Measurements from ENCODE around the gene FAM107B. TPM values are rescaled to one million over a fixed set of nuclear protein-coding genes. Genes with fewer than 3 reads are reported as not detected.

Gene FAM107B
- total RNA-seq, 1 donor: 30.0 TPM

DNA sequence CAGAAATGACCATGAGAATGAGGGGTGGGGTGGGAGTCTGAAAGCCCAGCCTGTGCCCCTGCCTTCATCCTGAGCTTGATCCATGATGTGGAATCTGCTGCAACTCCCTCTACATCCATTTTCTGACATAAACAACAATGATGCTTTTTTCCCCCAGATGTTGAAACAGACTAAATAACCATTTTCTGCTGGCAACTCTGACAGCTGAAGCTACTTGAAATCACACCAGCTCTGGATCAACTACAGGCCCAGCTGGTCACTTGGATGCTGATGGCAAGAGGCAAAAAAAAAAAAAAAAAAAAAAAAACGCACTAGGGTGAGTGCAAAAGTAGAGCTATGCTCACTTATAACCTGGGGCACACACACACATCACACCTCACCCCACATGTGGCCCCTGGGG, 74.2 kb downstream of the FAM107B start:
- H3K9me3 ChIP-seq (ENCODE audit: low read depth, low read length): no peaks in the 10 kb centered on the region
- H3K4me3 ChIP-seq (ENCODE audit: insufficient read depth, low read length): no peak overlapping the region
- no peak overlapping the region for H3K27ac ChIP-seq (ENCODE audit: low read depth, low read length)
- H3K79me2 ChIP-seq (ENCODE audit: insufficient read depth, low read length): no peaks in the 10 kb centered on the region
- DNase-seq (ENCODE audit: insufficient read length, low spot score, missing footprints): peak; percentile 6
- no peak overlapping the region for H3K4me2 ChIP-seq (ENCODE audit: insufficient read depth, low read length)
- H4K20me1 ChIP-seq (ENCODE audit: insufficient read depth, low read length): no peaks in the 10 kb centered on the region
- peaks cover 3% of the 10 kb centered on the region for H3K4me1 ChIP-seq (ENCODE audit: insufficient read depth, low read length)
- no peaks in the 10 kb centered on the region for H3K27me3 ChIP-seq (ENCODE audit: insufficient read depth, low read length)
- TF ChIP-seq, protein P1, sequence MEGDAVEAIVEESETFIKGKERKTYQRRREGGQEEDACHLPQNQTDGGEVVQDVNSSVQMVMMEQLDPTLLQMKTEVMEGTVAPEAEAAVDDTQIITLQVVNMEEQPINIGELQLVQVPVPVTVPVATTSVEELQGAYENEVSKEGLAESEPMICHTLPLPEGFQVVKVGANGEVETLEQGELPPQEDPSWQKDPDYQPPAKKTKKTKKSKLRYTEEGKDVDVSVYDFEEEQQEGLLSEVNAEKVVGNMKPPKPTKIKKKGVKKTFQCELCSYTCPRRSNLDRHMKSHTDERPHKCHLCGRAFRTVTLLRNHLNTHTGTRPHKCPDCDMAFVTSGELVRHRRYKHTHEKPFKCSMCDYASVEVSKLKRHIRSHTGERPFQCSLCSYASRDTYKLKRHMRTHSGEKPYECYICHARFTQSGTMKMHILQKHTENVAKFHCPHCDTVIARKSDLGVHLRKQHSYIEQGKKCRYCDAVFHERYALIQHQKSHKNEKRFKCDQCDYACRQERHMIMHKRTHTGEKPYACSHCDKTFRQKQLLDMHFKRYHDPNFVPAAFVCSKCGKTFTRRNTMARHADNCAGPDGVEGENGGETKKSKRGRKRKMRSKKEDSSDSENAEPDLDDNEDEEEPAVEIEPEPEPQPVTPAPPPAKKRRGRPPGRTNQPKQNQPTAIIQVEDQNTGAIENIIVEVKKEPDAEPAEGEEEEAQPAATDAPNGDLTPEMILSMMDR (IDR thresholded peaks at IDR 0.05; ENCODE audit: extremely low read depth, low read depth, low read length): no peak
- no peaks in the 10 kb centered on the region for H3K36me3 ChIP-seq (ENCODE audit: insufficient read depth, low read length)
- H2AFZ ChIP-seq (ENCODE audit: low read length): no peak overlapping the region

DNA sequence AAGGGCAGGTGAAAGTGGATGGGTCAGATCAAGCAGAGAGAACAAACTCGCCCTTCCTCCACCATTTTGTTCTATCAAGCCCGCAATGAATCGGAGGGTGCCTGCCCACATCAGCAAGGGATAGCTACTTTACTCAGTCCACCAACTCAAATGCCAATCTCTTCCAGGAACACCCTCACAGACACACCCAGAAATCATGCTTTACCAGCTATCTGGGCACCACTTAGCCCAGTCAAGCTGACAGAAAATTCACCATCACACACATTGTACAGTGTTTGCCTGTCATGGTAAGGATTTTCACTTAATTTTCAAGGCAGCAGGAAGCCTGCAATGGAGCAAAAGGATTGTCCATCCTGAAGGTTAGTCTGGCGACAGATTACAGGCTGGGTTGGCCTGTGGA, 75.2 kb downstream of the FAM107B start:
- no peaks in the 10 kb centered on the region for H3K79me2 ChIP-seq (ENCODE audit: insufficient read depth, low read length)
- H3K27me3 ChIP-seq (ENCODE audit: insufficient read depth, low read length): no peaks in the 10 kb centered on the region
- no peak overlapping the region for H2AFZ ChIP-seq (ENCODE audit: low read length)
- peaks cover 3% of the 10 kb centered on the region for H3K4me1 ChIP-seq (ENCODE audit: insufficient read depth, low read length)
- no peaks in the 10 kb centered on the region for H3K9me3 ChIP-seq (ENCODE audit: low read depth, low read length)
- H3K36me3 ChIP-seq (ENCODE audit: insufficient read depth, low read length): no peaks in the 10 kb centered on the region
- H3K4me2 ChIP-seq (ENCODE audit: insufficient read depth, low read length): no peak overlapping the region
- no peak overlapping the region for H3K27ac ChIP-seq (ENCODE audit: low read depth, low read length)
- H4K20me1 ChIP-seq (ENCODE audit: insufficient read depth, low read length): no peaks in the 10 kb centered on the region
- no peak overlapping the region for H3K4me3 ChIP-seq (ENCODE audit: insufficient read depth, low read length)
- TF ChIP-seq, protein P1 (IDR thresholded peaks at IDR 0.05; ENCODE audit: extremely low read depth, low read depth, low read length): no peak
- DNase-seq (ENCODE audit: insufficient read length, low spot score, missing footprints): no peak

DNA sequence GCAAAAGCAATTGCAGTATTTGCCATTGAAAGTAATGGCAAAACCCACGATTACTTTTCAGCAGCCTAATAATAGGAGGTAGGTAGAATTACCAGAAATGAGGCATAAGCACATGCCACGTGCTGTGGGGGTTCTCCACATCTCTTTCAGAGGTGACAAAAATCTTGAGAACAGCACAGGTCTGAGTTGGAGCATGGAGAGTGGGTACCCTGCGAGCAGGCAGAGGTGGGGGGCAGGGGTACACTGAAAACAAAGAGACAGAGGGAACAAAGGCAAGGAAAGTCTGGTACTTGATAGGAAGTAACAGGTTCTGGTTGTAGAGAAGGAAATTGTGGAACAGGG, 75.9 kb downstream of the FAM107B start:
- no peak overlapping the region for H3K27ac ChIP-seq (ENCODE audit: low read depth, low read length)
- no peak for DNase-seq (ENCODE audit: insufficient read length, low spot score, missing footprints)
- no peak overlapping the region for H2AFZ ChIP-seq (ENCODE audit: low read length)
- H3K4me1 ChIP-seq (ENCODE audit: insufficient read depth, low read length): peaks cover 3% of the 10 kb centered on the region
- H3K4me3 ChIP-seq (ENCODE audit: insufficient read depth, low read length): no peak overlapping the region
- no peak overlapping the region for H3K4me2 ChIP-seq (ENCODE audit: insufficient read depth, low read length)
- H3K36me3 ChIP-seq (ENCODE audit: insufficient read depth, low read length): no peaks in the 10 kb centered on the region
- no peaks in the 10 kb centered on the region for H3K79me2 ChIP-seq (ENCODE audit: insufficient read depth, low read length)
- no peaks in the 10 kb centered on the region for H3K27me3 ChIP-seq (ENCODE audit: insufficient read depth, low read length)
- no peaks in the 10 kb centered on the region for H4K20me1 ChIP-seq (ENCODE audit: insufficient read depth, low read length)
- TF ChIP-seq, protein P1 (IDR thresholded peaks at IDR 0.05; ENCODE audit: extremely low read depth, low read depth, low read length): no peak
- no peaks in the 10 kb centered on the region for H3K9me3 ChIP-seq (ENCODE audit: low read depth, low read length)

DNA sequence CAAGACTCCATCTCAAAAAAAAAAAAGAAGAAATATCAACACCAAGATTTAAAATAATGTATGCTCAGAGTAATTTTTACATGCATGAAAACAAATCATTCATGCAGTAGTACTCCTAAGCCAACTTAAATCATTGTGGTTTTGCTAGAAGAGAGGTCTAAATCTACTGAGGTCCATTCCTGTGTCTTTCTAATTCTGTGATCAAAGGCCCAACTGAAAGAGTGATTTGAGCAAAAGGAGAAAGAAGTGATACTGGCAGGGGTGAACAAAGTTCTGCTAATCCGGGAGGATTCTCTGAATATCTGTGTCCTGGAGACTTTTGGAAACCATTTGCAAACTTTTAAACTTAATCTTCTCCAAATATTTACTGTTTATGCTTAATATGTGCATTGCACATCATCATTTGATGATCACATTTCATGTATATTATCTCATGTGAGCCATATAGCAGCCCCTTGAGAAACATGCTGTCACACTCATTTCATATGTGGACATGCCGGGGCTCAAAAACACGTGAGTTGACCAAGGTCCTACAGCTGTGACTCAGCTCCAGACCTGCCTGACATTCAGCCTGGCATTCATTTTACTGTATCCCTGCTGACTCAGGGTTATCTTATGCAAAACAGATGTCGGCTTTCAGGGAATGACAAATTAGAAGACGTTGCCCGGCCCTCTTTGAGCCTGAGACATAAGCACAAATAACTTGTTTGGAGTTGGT, 76.4 kb downstream of the FAM107B start:
- TF ChIP-seq, protein P1 (IDR thresholded peaks at IDR 0.05; ENCODE audit: extremely low read depth, low read depth, low read length): no peak
- peaks cover 3% of the 10 kb centered on the region for H3K4me1 ChIP-seq (ENCODE audit: insufficient read depth, low read length)
- no peaks in the 10 kb centered on the region for H3K36me3 ChIP-seq (ENCODE audit: insufficient read depth, low read length)
- peak; percentile 57 for DNase-seq (ENCODE audit: insufficient read length, low spot score, missing footprints)
- no peak overlapping the region for H3K27ac ChIP-seq (ENCODE audit: low read depth, low read length)
- H3K9me3 ChIP-seq (ENCODE audit: low read depth, low read length): no peaks in the 10 kb centered on the region
- no peak overlapping the region for H3K4me3 ChIP-seq (ENCODE audit: insufficient read depth, low read length)
- H3K79me2 ChIP-seq (ENCODE audit: insufficient read depth, low read length): no peaks in the 10 kb centered on the region
- no peak overlapping the region for H2AFZ ChIP-seq (ENCODE audit: low read length)
- no peak overlapping the region for H3K4me2 ChIP-seq (ENCODE audit: insufficient read depth, low read length)
- no peaks in the 10 kb centered on the region for H4K20me1 ChIP-seq (ENCODE audit: insufficient read depth, low read length)
- no peaks in the 10 kb centered on the region for H3K27me3 ChIP-seq (ENCODE audit: insufficient read depth, low read length)

Data from osteoblast (primary cell).